Testis (tissue), 3 donors: Measurements from ENCODE around the gene SLC17A5. TPM values are rescaled to one million over a fixed set of nuclear protein-coding genes. Genes with fewer than 3 reads are reported as not detected.
"Not testable (repeated sequence)": the region's sequence is repeated elsewhere in the genome, so short reads cannot be mapped to it uniquely, and the experiment has no call there.

ENCODE experiments used
- DNase-seq: peaks from one replicate; pipeline ENCODE4 v3.0.0-alpha.2; 2019
- H3K27ac ChIP-seq, 2 donors: fragments of 200-600 bp; sonication (generic); one replicate each; pipeline ENCODE4 v1.5.1; 2019
- H3K27me3 ChIP-seq: fragments of 200-600 bp; sonication (generic); one replicate; pipeline ENCODE4 v1.5.1; 2019
- H3K36me3 ChIP-seq: fragments of 200-600 bp; sonication (generic); one replicate; pipeline ENCODE4 v1.5.1; 2017; ENCODE audit warnings: low read depth; ENCODE audit errors: missing control alignments
- H3K4me1 ChIP-seq: fragments of 200-600 bp; sonication (generic); one replicate; pipeline ENCODE4 v1.5.1; 2019
- H3K4me3 ChIP-seq, 2 donors: fragments of 200-600 bp; sonication (generic); one replicate each; pipeline ENCODE4 v1.5.1; 2017 to 2019
- H3K9me3 ChIP-seq: fragments of 200-600 bp; sonication (generic); one replicate; pipeline ENCODE4 v1.5.1; 2017
- POLR2A ChIP-seq: fragments of 450-650 bp; IDR thresholded peaks from one replicate; pipeline ENCODE4 v1.6.1; 2017; ENCODE audit warnings: antibody characterized with exemption, mild to moderate bottlenecking, moderate library complexity
- WGBS, 2 donors: methylation state at CpG; one replicate each; pipeline ENCODE4 v1.1.5; 2018; 5-methylcytosine and 5-hydroxymethylcytosine counted together
- intact Hi-C: fragments of 100-400 bp; cut with DNase I; formaldehyde crosslinking; loops from one replicate; pipeline ENCODE4 v1.15.1; 2023; ENCODE audit warnings: low total_unique reads
- polyA plus RNA-seq: library from polyadenylated mRNA; stranded (reverse); fragments of 350-450 nt; fragmentation: Illumina TruSeq; extraction: RNeasy Lipid Tissue Mini Kit (QIAGEN cat#74804); gene quantifications from one replicate; pipeline ENCODE4 v1.2.3, GENCODE V29; 2014; ENCODE audit warnings: low read depth, low replicate concordance; ENCODE audit not compliant: insufficient read depth
- total RNA-seq, 2 donors: library from RNA; depleted of rRNA; stranded (reverse); fragments of >200 nt; gene quantifications; one replicate each; pipeline ENCODE4 v1.2.3, GENCODE V29; 2016
- TF ChIP-seq, protein P1 (sequence below), 3 experiments: fragments of 450-650 bp in 2 of 3; fragments of 200-600 bp in 1 of 3; sonication (generic) in 1 of 3; IDR thresholded peaks; one replicate each; pipeline ENCODE4 v1.5.1; 2016 to 2019; ENCODE audit warnings: antibody characterized with exemption in 3 of 3, mild to moderate bottlenecking in 2 of 3, moderate library complexity in 1 of 3

The SLC17A5 gene
- total and polyA plus RNA-seq, 3 donors from 2014 or later: 8.7 to 16.1 (median 12.5) TPM

DNA sequence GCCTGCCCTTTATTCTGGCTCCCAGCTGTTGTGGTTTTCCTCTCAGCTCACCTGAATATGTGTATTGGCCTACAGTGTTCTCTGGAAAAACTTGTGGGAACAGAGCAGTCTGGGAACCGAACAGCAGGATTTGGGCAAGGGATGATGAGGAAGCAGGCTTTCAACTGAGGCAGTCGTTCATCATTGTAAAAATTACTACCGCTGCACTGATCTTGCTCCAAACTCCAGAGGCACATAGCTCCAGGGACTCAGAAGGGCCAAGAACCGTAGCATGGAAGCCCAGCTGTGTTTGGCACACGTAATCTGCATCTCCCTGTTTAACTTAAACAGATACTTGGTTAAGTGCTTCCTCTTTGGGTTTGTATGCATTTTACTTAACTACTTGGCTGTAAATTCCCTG lies 84.7 kb downstream of the SLC17A5 start:
- Histone ChIP-seq H3K27ac (no peak overlapping the region), H3K4me3 (no peak overlapping the region), H3K9me3 (no peaks in the 10 kb centered on the region), H3K27me3 (no peaks in the 10 kb centered on the region), H3K36me3 (no peaks in the 10 kb centered on the region), H3K4me1 (no peaks in the 10 kb centered on the region)
- no peak for DNase-seq
- intact Hi-C loops: no loop called here
- TF ChIP-seq POLR2A: no peak
- TF ChIP-seq, protein P1, sequence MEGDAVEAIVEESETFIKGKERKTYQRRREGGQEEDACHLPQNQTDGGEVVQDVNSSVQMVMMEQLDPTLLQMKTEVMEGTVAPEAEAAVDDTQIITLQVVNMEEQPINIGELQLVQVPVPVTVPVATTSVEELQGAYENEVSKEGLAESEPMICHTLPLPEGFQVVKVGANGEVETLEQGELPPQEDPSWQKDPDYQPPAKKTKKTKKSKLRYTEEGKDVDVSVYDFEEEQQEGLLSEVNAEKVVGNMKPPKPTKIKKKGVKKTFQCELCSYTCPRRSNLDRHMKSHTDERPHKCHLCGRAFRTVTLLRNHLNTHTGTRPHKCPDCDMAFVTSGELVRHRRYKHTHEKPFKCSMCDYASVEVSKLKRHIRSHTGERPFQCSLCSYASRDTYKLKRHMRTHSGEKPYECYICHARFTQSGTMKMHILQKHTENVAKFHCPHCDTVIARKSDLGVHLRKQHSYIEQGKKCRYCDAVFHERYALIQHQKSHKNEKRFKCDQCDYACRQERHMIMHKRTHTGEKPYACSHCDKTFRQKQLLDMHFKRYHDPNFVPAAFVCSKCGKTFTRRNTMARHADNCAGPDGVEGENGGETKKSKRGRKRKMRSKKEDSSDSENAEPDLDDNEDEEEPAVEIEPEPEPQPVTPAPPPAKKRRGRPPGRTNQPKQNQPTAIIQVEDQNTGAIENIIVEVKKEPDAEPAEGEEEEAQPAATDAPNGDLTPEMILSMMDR (IDR thresholded peaks at IDR 0.05): no peak
- WGBS, 2 donors: 84 to 91% methylated on average over 5 of the region's 5 CpGs

DNA sequence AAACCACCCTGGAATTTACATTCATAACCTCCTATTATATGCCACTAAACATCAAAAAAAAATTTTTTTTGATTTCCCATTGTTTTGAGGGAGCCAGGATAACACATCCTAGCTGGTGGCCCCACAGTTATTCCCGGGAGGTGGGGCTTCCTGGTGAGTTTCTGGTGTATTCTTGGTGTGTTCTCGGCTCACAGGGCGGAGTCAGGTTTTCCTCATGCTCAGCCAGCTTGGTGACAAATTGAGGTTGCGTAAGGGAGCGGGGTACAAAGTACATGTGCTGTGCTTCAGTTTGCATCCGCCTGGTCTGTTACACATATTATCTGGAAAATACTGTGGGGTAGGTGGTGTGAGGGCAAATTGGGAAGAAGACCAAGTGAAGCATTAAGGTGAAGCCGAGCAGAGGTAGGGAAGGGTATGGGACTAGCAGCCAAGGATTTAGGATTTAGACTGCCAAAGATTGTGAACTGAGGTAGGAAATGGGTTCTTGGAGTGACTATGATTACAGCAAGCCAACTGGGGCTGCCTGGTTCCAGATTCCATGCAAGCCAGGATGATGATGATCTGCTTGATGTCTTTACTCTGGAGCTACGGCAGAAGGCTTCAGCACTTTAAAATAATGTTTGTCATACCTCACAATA lies 86.7 kb downstream of the SLC17A5 start:
- no peaks in the 10 kb centered on the region for H3K4me1 ChIP-seq
- 84 to 89% methylated on average over 8 of the region's 8 CpGs for WGBS, 2 donors
- no peaks in the 10 kb centered on the region for H3K27me3 ChIP-seq
- no peak overlapping the region for H3K27ac ChIP-seq
- no peak for DNase-seq
- no peaks in the 10 kb centered on the region for H3K36me3 ChIP-seq
- TF ChIP-seq, protein P1 (IDR thresholded peaks at IDR 0.05): no peak
- no peak for TF ChIP-seq POLR2A
- H3K9me3 ChIP-seq: no peaks in the 10 kb centered on the region
- intact Hi-C loops: no loop called here
- no peak overlapping the region for H3K4me3 ChIP-seq

DNA sequence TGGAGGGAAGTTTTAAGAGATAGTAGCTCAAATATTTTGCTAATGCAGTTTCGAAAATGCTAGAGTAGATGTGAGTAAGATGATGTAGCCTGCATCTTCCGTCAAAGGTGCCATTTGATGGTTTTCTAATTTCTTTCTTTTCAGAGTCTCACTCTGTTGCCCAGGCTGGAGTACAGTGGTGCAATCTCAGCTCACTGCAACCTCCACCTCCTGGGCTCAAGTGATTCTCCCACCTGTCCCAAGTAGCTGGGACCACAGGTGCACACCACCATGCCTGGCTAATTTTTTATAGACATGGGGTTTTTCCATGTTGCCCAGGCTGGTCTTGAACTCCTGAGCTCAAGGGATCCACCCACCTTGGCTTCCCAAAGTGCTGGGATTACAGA lies 87.3 kb downstream of the SLC17A5 start:
- H3K4me3 ChIP-seq, H3K36me3 ChIP-seq, H3K27ac ChIP-seq, H3K27me3 ChIP-seq, H3K4me1 ChIP-seq, DNase-seq, H3K9me3 ChIP-seq, intact Hi-C loops: not testable (repeated sequence)
- WGBS, 2 donors: 82 to 88% methylated on average over 2 of the region's 2 CpGs

DNA sequence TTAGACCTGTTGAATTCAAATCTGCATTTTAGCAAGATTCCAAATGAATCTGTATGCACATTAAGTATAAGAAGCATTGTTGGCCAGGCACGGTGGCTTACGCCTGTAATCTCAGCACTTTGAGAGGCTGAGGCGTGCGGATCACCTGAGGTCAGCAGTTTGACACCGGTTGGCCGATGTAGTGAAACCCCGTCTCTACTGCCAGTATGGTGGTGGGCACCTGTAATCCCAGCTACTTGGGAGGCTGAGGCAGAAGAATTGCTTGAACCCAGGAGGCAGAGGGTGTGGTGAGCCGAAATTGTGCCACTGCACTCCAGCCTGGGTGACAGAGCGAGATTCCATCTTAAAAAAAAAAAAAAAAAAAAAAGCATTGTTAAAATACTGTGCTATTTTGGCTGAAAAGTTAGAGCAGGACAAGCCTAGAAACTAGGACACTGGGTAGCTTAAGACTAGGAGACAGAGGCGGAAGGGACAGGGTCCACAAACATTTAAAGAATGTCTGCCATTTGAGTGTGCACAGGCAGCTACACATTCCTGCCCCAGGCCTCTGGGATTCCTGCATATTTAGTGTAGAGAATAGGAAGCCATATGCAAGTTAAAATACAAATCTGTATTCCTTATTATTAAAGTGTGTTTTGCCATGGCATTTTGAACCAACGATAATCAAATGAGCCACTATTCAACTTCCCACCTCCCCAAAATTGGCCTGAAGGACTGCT lies 87.9 kb downstream of the SLC17A5 start:
- H3K27me3 ChIP-seq: no peaks in the 10 kb centered on the region
- H3K27ac ChIP-seq: no peak overlapping the region
- no peaks in the 10 kb centered on the region for H3K4me1 ChIP-seq
- H3K9me3 ChIP-seq: no peaks in the 10 kb centered on the region
- intact Hi-C loops: no loop called here
- no peak for TF ChIP-seq POLR2A
- TF ChIP-seq, protein P1 (IDR thresholded peaks at IDR 0.05): no peak
- no peaks in the 10 kb centered on the region for H3K36me3 ChIP-seq
- no peak for DNase-seq
- WGBS, 2 donors: 92 to 94% methylated on average over 10 to 11 of the region's 11 CpGs
- H3K4me3 ChIP-seq: no peak overlapping the region

DNA sequence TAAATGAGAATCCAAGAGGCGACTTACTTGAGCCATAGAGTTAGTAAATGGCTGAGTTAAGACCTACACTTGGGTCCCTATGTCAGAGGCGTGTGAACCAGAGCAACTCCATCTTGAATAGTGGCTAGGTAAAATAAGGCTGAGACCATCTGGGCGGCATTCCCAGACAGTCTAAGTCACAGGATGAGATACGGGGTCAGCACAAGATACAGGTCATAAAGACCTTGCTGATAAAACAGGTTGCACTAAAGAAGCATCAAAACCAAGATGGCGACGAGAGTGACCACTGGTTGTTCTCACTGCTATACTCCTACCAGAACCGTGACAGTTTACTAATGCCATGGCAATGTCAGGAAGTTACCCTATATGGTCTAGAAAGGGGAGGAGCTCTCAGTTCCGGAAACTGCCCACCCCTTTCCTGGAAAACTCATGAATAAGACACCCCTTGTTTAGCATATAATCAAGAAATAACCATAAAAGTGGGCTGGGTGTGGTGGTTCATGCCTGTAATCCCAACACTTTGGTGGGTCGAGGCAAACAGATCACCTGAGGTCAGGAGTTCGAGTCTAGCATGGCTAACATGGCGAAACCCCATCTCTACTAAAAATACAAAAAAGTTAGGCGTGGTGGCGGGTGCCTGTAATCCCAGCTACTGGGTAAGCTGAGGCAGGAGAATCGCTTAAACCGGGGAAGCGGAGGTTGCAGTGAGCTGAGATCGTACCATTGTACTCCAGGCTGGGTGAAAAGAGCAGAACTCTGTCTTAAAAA lies 89.0 kb downstream of the SLC17A5 start:
- 93 to 95% methylated on average over 17 of the region's 17 CpGs for WGBS, 2 donors
- intact Hi-C loops: no loop called here
- Histone ChIP-seq H3K27ac (no peak overlapping the region), H3K4me1 (no peaks in the 10 kb centered on the region), H3K4me3 (no peak overlapping the region), H3K9me3 (no peaks in the 10 kb centered on the region), H3K27me3 (no peaks in the 10 kb centered on the region), H3K36me3 (no peaks in the 10 kb centered on the region)
- TF ChIP-seq, protein P1 (IDR thresholded peaks at IDR 0.05): no peak
- TF ChIP-seq POLR2A: no peak
- no peak for DNase-seq
